HEK293 (cell line): ENCODE measurements around the gene SGTB.

Experiments used
- CTCF ChIP-seq: fragments of 450-650 bp; formaldehyde crosslinking; IDR thresholded peaks from 2 replicates; pipeline ENCODE4 v1.5.1; 2016; ENCODE audit warnings: missing biosample characterization, missing genetic modification characterization
- GLI4 ChIP-seq: fragments of 450-650 bp; formaldehyde crosslinking; IDR thresholded peaks from 2 replicates; pipeline ENCODE4 v1.5.1; 2016; ENCODE audit warnings: missing biosample characterization, missing genetic modification characterization
- KLF1 ChIP-seq: fragments of 450-650 bp; formaldehyde crosslinking; IDR thresholded peaks from 2 replicates; pipeline ENCODE4 v1.5.1; 2016; ENCODE audit warnings: missing biosample characterization, missing genetic modification characterization
- SALL2 ChIP-seq: fragments of 450-650 bp; formaldehyde crosslinking; IDR thresholded peaks from 2 replicates; pipeline ENCODE4 v1.5.0; 2017; ENCODE audit warnings: missing biosample characterization, mild to moderate bottlenecking, missing genetic modification characterization, borderline replicate concordance
- YY1 ChIP-seq: fragments of 450-650 bp; formaldehyde crosslinking; IDR thresholded peaks from 2 replicates; pipeline ENCODE4 v1.5.1; 2018; ENCODE audit warnings: missing biosample characterization, missing genetic modification characterization
- ZBTB8A ChIP-seq: fragments of 450-650 bp; formaldehyde crosslinking; IDR thresholded peaks from 2 replicates; pipeline ENCODE4 v1.5.1; 2016; ENCODE audit warnings: missing biosample characterization, missing genetic modification characterization
- ZNF274 ChIP-seq, 2 experiments: fragments of 200-500 bp in 1 of 2; fragments of 450-650 bp in 1 of 2; sonication (Bioruptor generic) in 1 of 2; formaldehyde crosslinking in 1 of 2; IDR thresholded peaks; 2 replicates each; pipeline versions ENCODE4 v1.5.1 to v1.6.1; 2014 to 2016; ENCODE audit warnings: borderline replicate concordance in 1 of 2, inconsistent platforms in 1 of 2, low read length in 1 of 2, missing biosample characterization in 1 of 2, missing genetic modification characterization in 1 of 2
- ZNF350 ChIP-seq: fragments of 450-650 bp; formaldehyde crosslinking; IDR thresholded peaks from 2 replicates; pipeline ENCODE4 v1.5.0; 2017; ENCODE audit warnings: missing biosample characterization, mild to moderate bottlenecking, missing genetic modification characterization
- ZNF488 ChIP-seq: fragments of 450-650 bp; formaldehyde crosslinking; IDR thresholded peaks from 2 replicates; pipeline ENCODE4 v1.5.1; 2016; ENCODE audit warnings: missing biosample characterization, missing genetic modification characterization
- ZNF555 ChIP-seq: fragments of 450-650 bp; formaldehyde crosslinking; conservative IDR thresholded peaks from 2 replicates; pipeline ENCODE4 v1.5.1; 2017; ENCODE audit warnings: missing biosample characterization, mild to moderate bottlenecking, missing genetic modification characterization, inconsistent platforms
- ZNF623 ChIP-seq: fragments of 450-650 bp; formaldehyde crosslinking; IDR thresholded peaks from 2 replicates; pipeline ENCODE4 v1.5.1; 2016; ENCODE audit warnings: missing biosample characterization, missing genetic modification characterization
- ZSCAN16 ChIP-seq: fragments of 450-650 bp; formaldehyde crosslinking; IDR thresholded peaks from 2 replicates; pipeline ENCODE4 v1.5.1; 2016; ENCODE audit warnings: missing biosample characterization, missing genetic modification characterization
- TF ChIP-seq, protein P1 (sequence below): fragments of 450-650 bp; formaldehyde crosslinking; IDR thresholded peaks from 2 replicates; pipeline ENCODE4 v1.5.1; 2016; ENCODE audit warnings: missing biosample characterization, missing genetic modification characterization

- TF ChIP-seq ZBTB8A (tag by site-specific recombination), result no peak
- TF ChIP-seq SALL2 (tag by site-specific recombination), result no peak
- no peak for TF ChIP-seq YY1 (tag by site-specific recombination)
- TF ChIP-seq, protein P1, sequence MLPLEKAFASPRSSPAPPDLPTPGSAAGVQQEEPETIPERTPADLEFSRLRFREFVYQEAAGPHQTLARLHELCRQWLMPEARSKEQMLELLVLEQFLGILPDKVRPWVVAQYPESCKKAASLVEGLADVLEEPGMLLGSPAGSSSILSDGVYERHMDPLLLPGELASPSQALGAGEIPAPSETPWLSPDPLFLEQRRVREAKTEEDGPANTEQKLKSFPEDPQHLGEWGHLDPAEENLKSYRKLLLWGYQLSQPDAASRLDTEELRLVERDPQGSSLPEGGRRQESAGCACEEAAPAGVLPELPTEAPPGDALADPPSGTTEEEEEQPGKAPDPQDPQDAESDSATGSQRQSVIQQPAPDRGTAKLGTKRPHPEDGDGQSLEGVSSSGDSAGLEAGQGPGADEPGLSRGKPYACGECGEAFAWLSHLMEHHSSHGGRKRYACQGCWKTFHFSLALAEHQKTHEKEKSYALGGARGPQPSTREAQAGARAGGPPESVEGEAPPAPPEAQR (tag by site-specific recombination), result no peak
- TF ChIP-seq CTCF (tag by site-specific recombination), result no peak
- TF ChIP-seq ZNF555 (tag by site-specific recombination), result no peak
- TF ChIP-seq KLF1 (tag by site-specific recombination), result no peak
- TF ChIP-seq ZNF274 (IDR thresholded peaks at IDR 0.05; ENCODE audit: low read length), result no peak
- no peak for TF ChIP-seq ZNF274 (tag by site-specific recombination; IDR thresholded peaks at IDR 0.05; ENCODE audit: borderline replicate concordance)
- TF ChIP-seq ZNF623 (tag by site-specific recombination), result no peak
- TF ChIP-seq ZNF488 (tag by site-specific recombination), result no peak
- TF ChIP-seq ZSCAN16, result no peak
- TF ChIP-seq ZNF350 (tag by site-specific recombination), result no peak
- no peak for TF ChIP-seq GLI4 (tag by site-specific recombination)
Measured at GRCh38 chr5:65750938-65751337, 29.0 kb upstream of the SGTB start.
